AG09309 (cell line): ENCODE measurements around the gene ROR1.

Experiments
- DNase-seq: peaks from one replicate; pipeline ENCODE4 v3.0.0-alpha.2; 2010; ENCODE audit warnings: low read depth
- H3K4me3 ChIP-seq: 2 replicates; pipeline ENCODE4 v1.5.1; 2011; ENCODE audit warnings: mild to moderate bottlenecking, low read depth, low read length, moderate library complexity; ENCODE audit not compliant: control insufficient read depth
- TF ChIP-seq, protein P1 (sequence below): IDR thresholded peaks from 2 replicates; pipeline ENCODE4 v1.5.1; 2011; ENCODE audit warnings: mild to moderate bottlenecking, low read depth, low read length, inconsistent platforms; ENCODE audit not compliant: insufficient read depth, control insufficient read depth; ENCODE audit errors: missing control alignments

The ROR1 gene

GRCh38 chr1:63982201-63982600, 208.4 kb downstream of the ROR1 start:
- no peak overlapping the region for H3K4me3 ChIP-seq
- DNase-seq = no peak
- TF ChIP-seq, protein P1, sequence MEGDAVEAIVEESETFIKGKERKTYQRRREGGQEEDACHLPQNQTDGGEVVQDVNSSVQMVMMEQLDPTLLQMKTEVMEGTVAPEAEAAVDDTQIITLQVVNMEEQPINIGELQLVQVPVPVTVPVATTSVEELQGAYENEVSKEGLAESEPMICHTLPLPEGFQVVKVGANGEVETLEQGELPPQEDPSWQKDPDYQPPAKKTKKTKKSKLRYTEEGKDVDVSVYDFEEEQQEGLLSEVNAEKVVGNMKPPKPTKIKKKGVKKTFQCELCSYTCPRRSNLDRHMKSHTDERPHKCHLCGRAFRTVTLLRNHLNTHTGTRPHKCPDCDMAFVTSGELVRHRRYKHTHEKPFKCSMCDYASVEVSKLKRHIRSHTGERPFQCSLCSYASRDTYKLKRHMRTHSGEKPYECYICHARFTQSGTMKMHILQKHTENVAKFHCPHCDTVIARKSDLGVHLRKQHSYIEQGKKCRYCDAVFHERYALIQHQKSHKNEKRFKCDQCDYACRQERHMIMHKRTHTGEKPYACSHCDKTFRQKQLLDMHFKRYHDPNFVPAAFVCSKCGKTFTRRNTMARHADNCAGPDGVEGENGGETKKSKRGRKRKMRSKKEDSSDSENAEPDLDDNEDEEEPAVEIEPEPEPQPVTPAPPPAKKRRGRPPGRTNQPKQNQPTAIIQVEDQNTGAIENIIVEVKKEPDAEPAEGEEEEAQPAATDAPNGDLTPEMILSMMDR = no peak

GRCh38 chr1:63983391-63984256, 209.8 kb downstream of the ROR1 start:
- DNase-seq = no peak
- TF ChIP-seq, protein P1 = no peak
- no peak overlapping the region for H3K4me3 ChIP-seq

- TF ChIP-seq, protein P1 = no peak
- no peak overlapping the region for H3K4me3 ChIP-seq
- no peak for DNase-seq
These were observed 210.6 kb downstream of the ROR1 start for GRCh38 chr1:63984257-63984929.

- DNase-seq = no peak
- TF ChIP-seq, protein P1 = no peak
- no peak overlapping the region for H3K4me3 ChIP-seq
These were observed 211.1 kb downstream of the ROR1 start for GRCh38 chr1:63984930-63985290.

DNA sequence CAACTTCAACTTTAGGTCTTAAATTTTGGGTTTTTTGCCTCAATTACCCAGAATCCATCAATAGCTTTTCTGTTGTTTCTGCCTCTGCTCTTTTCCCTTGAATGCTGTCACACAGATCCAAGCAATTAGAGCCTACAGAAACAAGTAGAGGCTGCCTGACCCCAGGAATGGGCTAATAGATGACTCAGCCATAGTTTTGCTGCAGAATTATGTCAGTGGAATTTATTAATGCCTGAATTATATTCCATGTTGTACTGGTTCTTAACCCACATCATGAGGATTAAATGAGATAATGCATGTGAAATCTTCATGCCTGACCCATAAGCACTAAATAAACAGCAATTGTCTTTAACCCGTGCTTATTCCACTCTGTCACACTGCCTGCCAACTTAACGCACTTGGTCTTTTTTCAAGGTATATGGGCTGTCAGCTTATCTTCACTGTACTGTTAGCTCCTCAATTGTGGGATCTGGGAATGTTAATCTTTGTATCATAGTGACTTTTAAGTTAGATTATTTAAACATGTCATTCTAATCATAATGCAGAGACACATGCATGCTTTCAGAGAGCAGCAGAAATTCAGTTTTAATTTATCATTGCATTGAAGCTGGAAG, 213.3 kb downstream of the ROR1 start:
- DNase-seq = no peak
- no peak overlapping the region for H3K4me3 ChIP-seq
- TF ChIP-seq, protein P1 = no peak

DNA sequence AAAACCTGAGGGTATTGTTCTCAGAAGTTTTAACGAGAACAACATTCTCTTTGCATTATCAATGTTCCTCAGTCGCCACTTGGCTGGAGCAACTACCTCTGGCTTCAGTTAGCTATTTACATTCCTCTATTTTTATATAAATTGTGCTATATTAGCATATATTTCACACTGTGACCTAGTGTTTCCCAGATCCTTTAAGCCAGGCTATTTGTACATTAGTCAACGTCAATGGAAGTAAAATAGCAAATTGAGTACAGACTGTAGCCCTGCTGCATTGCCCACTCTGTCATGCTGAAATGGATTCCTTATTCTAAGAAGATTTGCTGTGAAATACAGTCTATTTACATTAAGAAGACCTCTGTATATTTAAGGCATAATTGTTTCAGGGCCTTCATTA, 213.8 kb downstream of the ROR1 start:
- DNase-seq = no peak
- TF ChIP-seq, protein P1 = no peak
- no peak overlapping the region for H3K4me3 ChIP-seq
